GM18951 (cell line): ENCODE results near the gene CCDC177.

Source experiments
- POLR2A ChIP-seq: IDR thresholded peaks from 4 replicates; pipeline ENCODE4 v1.6.1; 2011; ENCODE audit warnings: mild to moderate bottlenecking; ENCODE audit not compliant: insufficient read length, insufficient read depth; ENCODE audit errors: extremely low read depth
- in situ Hi-C: fragments of 300-500 bp; cut with MboI; formaldehyde crosslinking; loops from one replicate; pipeline ENCODE4 v1.12.0; 2022; ENCODE audit warnings: low sequenced_read_pairs, mixed read lengths, inconsistent platforms; ENCODE audit not compliant: unreplicated experiment

CCDC177 gene

DNA sequence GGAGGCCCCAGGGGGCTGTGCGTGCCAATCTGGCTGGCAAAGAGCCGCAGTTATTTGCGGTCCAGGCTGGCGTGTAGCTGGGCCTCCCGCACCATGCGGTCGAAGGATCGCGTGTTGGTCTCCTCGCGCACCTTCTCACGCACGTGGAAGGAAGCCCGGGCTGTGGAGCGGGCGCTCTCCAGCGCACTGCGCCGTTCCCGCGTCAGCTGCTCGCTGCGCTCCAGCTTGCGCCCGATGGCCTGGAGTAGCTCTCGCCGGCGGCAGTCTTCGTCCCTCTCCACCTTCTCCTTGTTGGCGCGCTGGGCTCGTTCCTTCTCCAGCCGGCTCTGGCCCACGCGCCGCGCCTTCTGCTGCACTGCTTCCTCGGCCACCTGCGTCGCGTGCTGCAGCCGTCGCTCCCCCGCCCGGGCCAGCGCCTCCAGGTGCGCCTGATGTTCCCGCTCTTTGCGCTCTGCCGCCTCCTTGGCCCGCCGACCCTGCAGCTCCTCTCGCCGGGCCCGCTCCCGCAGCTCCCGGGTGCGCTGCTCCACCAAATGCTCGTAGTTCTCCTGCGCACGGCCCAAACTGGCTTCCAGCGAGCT, 3.1 kb downstream of the CCDC177 start:
- TF ChIP-seq POLR2A = no peak
- in situ Hi-C loops = no loop called here

DNA sequence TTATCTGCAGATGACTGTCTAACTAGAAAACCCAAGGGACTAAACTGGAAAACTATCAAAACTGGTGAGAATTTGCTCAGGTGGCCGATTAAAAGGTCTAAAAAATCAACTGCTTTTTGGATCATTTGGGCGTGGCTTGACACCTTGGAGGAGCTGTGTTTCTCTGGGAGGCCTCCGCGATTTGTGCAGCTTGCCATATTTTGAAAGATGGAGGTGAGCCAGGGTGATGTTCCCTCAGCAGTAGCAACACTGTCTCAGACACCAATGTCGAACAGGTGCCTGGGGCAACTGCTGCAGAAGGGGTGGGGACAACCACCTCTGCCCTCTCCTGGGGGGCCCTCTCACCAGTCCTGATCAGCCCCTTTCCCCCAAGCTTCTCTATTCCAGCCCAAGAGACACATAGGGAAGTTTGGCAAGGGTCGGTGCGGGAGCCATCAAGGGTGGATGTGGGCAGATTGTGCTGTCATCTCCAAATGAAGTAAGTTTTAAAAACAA, 3.8 kb downstream of the CCDC177 start:
- TF ChIP-seq POLR2A = no peak
- in situ Hi-C loops = no loop called here

GRCh38 chr14:69569859-69570258, 4.8 kb downstream of the CCDC177 start:
- in situ Hi-C loops = no loop called here
- TF ChIP-seq POLR2A = no peak

- in situ Hi-C loops = no loop called here
These were observed 7.1 kb downstream of the CCDC177 start for GRCh38 chr14:69567563-69567962.

GRCh38 chr14:69561893-69562292, 12.8 kb downstream of the CCDC177 start:
- in situ Hi-C loops = no loop called here
- TF ChIP-seq POLR2A = no peak

More at GRCh38 chr14:69567563-69567962, 7.1 kb downstream of the CCDC177 start:
- no peak for TF ChIP-seq POLR2A

GRCh38 chr14:69560826-69561225, 13.8 kb downstream of the CCDC177 start:
- in situ Hi-C loops = no loop called here
- no peak for TF ChIP-seq POLR2A

DNA sequence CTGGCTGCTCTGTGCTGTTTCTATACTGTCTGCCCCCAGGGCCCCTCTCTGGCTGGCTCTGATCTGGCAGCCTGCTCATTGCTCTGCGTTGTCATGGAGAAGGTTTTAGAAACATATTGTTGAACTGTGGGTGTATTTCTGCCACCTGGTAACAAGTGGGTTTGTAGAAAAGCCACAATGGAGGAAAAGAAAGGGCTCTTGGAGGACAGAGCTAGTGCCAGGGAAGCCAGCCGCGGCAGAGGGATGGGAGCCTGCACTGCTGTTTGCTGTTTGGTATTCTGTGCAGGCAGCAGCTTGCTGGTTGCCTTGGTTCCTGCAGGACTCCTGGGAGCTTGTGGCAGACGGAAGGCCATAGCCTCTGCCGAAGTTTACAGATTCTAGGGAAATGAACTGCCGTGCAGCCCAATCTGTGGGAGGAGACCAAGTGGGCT, 15.1 kb downstream of the CCDC177 start:
- in situ Hi-C loops = no loop called here

DNA sequence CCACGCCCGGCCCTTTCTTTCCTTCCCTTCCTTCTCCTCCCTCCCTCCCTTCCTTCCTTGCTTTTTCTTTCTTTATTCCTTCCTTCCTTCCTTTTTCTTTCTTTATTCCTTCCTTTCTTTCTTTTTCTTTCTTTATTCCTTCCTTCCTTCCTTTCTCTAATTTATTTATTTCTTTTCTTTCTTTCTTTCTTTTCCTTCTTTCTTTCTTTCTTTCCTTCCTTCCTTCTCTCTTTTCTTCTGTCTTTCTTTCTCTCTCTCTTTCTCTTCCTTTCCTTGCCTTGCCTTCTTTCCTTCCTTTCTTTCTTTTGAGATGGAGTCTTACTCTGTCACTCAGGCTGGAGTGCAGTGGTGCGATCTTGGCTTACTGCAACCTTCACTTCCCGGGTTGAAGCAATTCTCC, 15.9 kb downstream of the CCDC177 start:
- in situ Hi-C loops = no loop called here
- TF ChIP-seq POLR2A = no peak

More for the DNA sequence above, 15.1 kb downstream of the CCDC177 start:
- TF ChIP-seq POLR2A = no peak

- in situ Hi-C loops = no loop called here
- no peak for TF ChIP-seq POLR2A
These were observed 20.2 kb downstream of the CCDC177 start for GRCh38 chr14:69554500-69554899.

DNA sequence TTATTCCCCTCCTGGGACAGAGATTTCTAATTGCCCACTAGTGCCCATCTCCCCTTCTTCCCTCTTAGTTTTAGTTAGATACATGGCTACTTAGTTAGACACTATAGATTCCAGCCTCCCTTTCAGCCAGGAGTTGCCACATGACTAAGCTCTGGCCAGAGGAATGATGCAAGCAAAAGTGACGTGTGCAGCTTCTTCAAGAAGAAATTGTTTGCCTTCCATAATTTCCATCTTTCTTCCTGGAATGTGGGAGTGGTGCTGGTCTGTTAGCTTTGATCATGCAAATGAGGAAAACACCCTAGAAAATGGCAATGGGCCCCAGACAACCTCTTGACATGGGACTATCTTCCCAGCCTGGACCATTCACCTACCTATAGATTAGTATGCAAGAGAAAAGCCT, 21.4 kb downstream of the CCDC177 start:
- TF ChIP-seq POLR2A = no peak
- in situ Hi-C loops = no loop called here

- no peak for TF ChIP-seq POLR2A
- in situ Hi-C loops = no loop called here
These were observed 23.2 kb downstream of the CCDC177 start for GRCh38 chr14:69551511-69551910.

DNA sequence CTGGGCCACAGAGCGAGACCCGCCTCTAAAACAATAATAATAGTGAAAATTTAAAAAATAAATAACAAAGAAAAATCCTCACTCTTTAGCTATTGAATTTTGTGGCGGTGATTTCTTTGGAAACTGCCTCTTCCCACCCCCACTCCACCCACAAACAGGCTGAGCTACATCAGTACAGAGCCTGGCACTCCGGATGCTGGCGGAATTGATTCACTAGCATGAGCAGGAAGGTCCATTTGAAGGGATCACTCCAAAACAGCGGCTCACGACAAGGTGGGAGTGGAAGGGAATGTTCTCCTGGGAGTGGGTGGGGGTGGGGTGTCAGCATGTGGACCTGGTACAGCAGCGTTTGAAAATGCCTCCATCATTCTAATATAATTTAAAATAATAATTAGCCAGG, 26.1 kb downstream of the CCDC177 start:
- no peak for TF ChIP-seq POLR2A
- in situ Hi-C loops = no loop called here

DNA sequence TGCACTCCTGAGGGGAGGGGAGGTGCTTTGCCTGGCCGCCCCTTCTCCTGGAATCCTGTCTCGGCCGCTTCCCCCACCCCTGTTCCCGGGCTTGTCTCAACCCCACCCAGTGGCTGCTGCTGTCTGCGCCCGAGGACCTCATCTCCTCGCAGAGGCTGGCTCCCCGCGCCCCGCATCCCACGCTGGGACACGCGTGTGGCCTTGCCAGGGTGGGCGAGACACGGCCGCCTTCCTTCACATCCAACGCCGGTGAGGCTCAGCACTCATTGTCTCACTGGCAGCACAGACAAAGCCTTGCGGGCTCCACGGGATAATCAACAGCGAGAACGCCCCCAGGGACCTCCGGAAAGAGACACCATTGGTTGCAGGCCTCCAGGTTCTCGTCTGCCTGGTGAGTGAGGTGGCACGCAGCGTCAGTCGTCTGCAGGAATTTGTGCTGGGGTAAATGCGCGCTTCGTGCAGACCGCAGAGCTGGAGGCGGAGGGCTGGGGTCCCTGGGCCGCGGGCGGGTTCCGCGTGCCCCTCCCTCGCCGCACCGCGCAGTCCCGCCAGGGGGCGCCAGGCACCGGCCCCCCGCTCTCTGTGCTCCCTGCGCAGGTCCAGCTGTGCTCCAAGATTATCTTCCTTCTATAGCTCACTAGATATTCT, 26.8 kb downstream of the CCDC177 start:
- in situ Hi-C loops = no loop called here
- no peak for TF ChIP-seq POLR2A

DNA sequence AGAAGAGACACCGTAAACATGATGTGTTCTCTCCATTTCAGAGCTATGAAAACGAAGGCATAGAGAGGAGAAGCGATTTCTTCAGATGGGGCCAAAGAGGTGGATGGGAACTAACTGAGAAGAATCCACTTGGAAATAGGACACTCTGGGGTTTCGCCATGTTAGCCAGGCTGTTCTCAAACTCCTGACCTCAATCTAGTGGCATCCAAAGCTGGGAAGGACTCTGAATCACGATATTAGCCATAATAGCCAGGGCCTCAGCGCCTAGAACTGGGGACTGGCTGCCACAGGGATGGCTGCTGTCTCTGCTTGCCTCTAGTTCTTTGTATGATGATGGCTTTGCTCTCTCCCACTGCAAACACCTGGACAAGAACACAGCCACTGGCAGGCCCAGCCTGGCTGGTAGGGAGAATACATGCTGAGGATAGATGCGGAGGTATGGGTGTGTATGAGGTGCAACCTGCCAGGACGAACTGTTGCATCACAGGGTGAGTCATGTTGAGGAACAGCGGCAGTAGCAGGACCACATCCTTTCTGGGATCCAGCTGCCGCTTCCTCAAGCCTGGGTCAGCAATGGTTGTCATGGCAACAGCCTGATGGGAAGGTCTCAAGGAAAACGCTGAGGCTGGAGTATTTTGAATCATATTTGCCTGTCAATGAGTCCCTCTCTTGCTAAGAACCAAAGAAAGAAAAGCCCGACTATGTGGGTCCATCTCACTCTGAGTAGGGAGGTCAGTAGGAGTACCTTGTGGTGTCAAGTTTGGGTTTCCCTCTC, 31.1 kb downstream of the CCDC177 start:
- in situ Hi-C loops = no loop called here
- TF ChIP-seq POLR2A = no peak

DNA sequence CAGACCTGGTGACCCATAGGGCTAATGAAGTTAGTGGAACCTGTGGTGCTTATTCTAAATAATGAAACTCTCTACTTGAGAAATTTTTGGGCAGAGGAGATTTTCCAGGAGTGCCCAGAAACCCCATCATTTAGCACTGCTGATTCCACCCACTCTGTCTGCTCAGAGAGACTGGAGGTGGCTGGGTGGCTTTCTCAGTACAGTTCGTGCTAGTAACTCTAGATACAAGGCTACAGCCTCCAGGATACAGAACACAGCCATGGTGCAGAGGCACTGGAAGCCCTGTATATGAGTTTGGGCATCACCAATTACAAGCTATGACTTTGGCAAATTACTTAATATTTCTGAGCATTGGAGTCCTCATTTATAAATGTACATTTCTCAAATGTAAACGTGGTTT, 32.4 kb downstream of the CCDC177 start:
- no peak for TF ChIP-seq POLR2A
- in situ Hi-C loops = no loop called here
